ENCODE measurements around the gene EHMT2.
A peak's percentile ranks its signal among the peaks of the same experiment; 100 is the strongest.

The EHMT2 gene

DNA sequence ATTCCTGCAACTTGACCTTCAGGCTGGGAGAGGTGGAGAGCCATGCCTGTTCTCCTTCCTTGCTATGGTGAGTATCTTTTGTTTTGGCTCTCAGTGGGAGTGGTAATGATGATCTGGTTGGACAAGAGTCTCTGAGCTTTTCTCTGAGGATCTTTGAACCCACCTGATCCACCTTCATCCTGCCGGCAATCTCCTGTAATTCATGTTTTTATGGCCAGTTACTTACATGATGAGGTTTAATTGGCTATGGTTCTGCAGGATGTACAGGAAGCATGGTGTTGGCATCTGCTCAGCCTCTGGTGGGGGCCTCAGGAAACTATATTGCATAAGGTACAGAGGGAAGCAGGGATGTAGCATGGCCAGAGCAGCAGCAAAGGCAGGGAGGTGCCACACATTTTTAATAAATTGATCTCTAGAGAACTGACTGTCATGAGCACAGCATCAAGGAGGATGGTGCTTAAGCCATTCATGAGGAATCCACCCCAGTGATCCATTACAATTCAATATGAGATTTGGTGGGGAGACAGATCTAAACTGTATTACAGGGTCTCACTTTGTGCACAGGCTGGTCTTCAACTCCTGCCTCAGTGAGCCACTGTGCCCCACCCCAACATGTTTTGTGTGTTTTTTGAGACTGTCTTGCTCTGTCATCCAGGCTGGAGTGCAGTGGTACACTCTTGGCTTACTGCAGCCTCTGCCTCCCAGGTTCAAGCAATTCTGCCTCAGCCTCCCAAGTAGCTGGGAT lies 60.0 kb downstream of the EHMT2 start:
- DNase-seq, result peak; percentile 11

- DNase-seq, result peak; percentile 47
These were observed 60.8 kb downstream of the EHMT2 start for GRCh38 chr6:31836474-31837368.

- DNase-seq, result no peak
These were observed 61.4 kb downstream of the EHMT2 start for GRCh38 chr6:31836047-31836473.

- DNase-seq, result peak; percentile 76
These were observed 62.9 kb downstream of the EHMT2 start for GRCh38 chr6:31834367-31835250.

- peak; percentile 35 for DNase-seq
These were observed 65.9 kb downstream of the EHMT2 start for GRCh38 chr6:31831350-31832215.

DNA sequence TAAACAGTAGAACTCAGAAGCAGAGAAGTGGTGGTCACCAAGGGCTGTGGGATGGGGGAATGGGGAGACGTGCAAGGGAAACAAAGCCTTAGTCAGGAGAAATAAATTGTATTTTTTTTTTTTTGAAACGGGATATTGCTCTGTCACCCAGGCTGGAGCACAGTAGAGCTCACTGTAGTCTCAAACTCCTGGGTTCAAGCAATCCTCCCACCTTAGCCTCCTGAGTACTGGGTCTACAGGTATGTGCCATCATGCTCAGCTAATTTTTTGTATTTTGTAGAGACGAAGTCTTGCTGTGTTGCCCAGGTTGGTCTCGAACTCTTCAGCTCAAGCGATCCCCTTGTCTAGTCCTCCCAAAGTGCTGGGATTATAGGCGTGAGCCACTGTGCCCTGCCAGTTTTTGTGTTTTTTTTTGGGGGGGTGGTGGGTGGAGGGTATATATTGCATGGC lies 66.6 kb downstream of the EHMT2 start:
- DNase-seq, result no peak
